Subcutaneous abdominal adipose tissue (tissue), 5 donors: ENCODE results near the gene RPA3.

Experiments
- H3K27ac ChIP-seq: one replicate; pipeline ENCODE4 v1.7.0; 2013; ENCODE audit warnings: low read depth, mild to moderate bottlenecking, inconsistent platforms, low read length, moderate library complexity
- H3K27me3 ChIP-seq, 5 donors: one replicate each; pipeline ENCODE4 v1.7.0; 2013; ENCODE audit warnings: low read length in 5 of 5, inconsistent platforms in 1 of 5; ENCODE audit not compliant: control insufficient read depth in 5 of 5, insufficient read depth in 4 of 5
- H3K36me3 ChIP-seq, 5 donors: one replicate each; pipeline ENCODE4 v1.7.0; 2013; ENCODE audit warnings: low read length in 5 of 5; ENCODE audit not compliant: control insufficient read depth in 5 of 5, insufficient read depth in 5 of 5
- H3K4me1 ChIP-seq, 5 donors: one replicate each; pipeline ENCODE4 v1.7.0; 2013; ENCODE audit warnings: low read length in 5 of 5, mild to moderate bottlenecking in 3 of 5, moderate library complexity in 1 of 5; ENCODE audit not compliant: control insufficient read depth in 5 of 5, insufficient read depth in 5 of 5
- H3K4me3 ChIP-seq, 5 donors: one replicate each; pipeline ENCODE4 v1.7.0; 2013; ENCODE audit warnings: low read length in 5 of 5, low read depth in 1 of 5
- H3K9ac ChIP-seq, 5 donors: one replicate each; pipeline ENCODE4 v1.7.0; 2013; ENCODE audit warnings: low read length in 5 of 5, mild to moderate bottlenecking in 4 of 5, moderate library complexity in 3 of 5
- H3K9me3 ChIP-seq, 5 donors: one replicate each; pipeline ENCODE4 v1.7.0; 2013; ENCODE audit warnings: low read length in 5 of 5; ENCODE audit not compliant: control insufficient read depth in 5 of 5
- donor health status: healthy.
- donor health status: healthy.
- donor health status: healthy.
- donor health status: healthy.
- donor health status: healthy.

RPA3 gene

GRCh38 chr7:7718492-7718891 is at the start of gene RPA3:
TSS of gene RPA3 (minus strand) at chr7:7718607. CDS start at chr7:7640418, 78,189 bp downstream.
- H3K4me1 ChIP-seq = peaks cover 0 to 3% (median 0%) of the 10 kb centered on the region in 5 donors
- H3K27me3 ChIP-seq = no peaks in the 10 kb centered on the region
- H3K36me3 ChIP-seq = peaks cover 0 to 3% (median 0%) of the 10 kb centered on the region in 5 donors
- H3K4me3 ChIP-seq = no peak within 1 kb of the TSS
- H3K27ac ChIP-seq = no peak within 1 kb of the TSS
- no peak within 1 kb of the TSS for H3K9ac ChIP-seq
- H3K9me3 ChIP-seq = no peaks in the 10 kb centered on the region

- H3K9ac ChIP-seq = no peak overlapping the region
Measured at GRCh38 chr7:7766671-7767070, 48.3 kb upstream of the RPA3 start.

GRCh38 chr7:7765422-7765821 is 47.0 kb upstream of the RPA3 start:
- H3K9me3 ChIP-seq = no peaks in the 10 kb centered on the region
- H3K4me1 ChIP-seq = peaks cover 0 to 26% (median 19%) of the 10 kb centered on the region in 5 donors
- H3K4me3 ChIP-seq = no peak overlapping the region
- H3K27ac ChIP-seq = no peak overlapping the region
- no peaks in the 10 kb centered on the region for H3K27me3 ChIP-seq
- H3K36me3 ChIP-seq = no peaks in the 10 kb centered on the region
- no peak overlapping the region for H3K9ac ChIP-seq

More at GRCh38 chr7:7766671-7767070, 48.3 kb upstream of the RPA3 start:
- Histone ChIP-seq H3K9me3 (no peaks in the 10 kb centered on the region), H3K36me3 (no peaks in the 10 kb centered on the region), H3K4me1 (peaks cover 0 to 22% (median 15%) of the 10 kb centered on the region in 5 donors), H3K27ac (no peak overlapping the region), H3K4me3 (no peak overlapping the region), H3K27me3 (no peaks in the 10 kb centered on the region)

GRCh38 chr7:7764520-7765396 is 46.4 kb upstream of the RPA3 start:
- Histone ChIP-seq H3K4me1 (peaks cover 0 to 26% (median 19%) of the 10 kb centered on the region in 5 donors), H3K9me3 (no peaks in the 10 kb centered on the region), H3K36me3 (no peaks in the 10 kb centered on the region), H3K27me3 (no peaks in the 10 kb centered on the region), H3K9ac (no peak overlapping the region), H3K4me3 (no peak overlapping the region), H3K27ac (no peak overlapping the region)

GRCh38 chr7:7761974-7762779 is 43.8 kb upstream of the RPA3 start:
- Histone ChIP-seq H3K9me3 (no peaks in the 10 kb centered on the region), H3K9ac (peak overlapping the region; percentile 40 to 68 (median 67)), H3K4me1 (peaks cover 0 to 22% (median 16%) of the 10 kb centered on the region in 5 donors), H3K4me3 (peak overlapping the region; percentile 56 to 76 (median 74)), H3K27ac (peak overlapping the region; percentile 73), H3K36me3 (no peaks in the 10 kb centered on the region), H3K27me3 (no peaks in the 10 kb centered on the region)

- Histone ChIP-seq H3K9ac (peak overlapping the region; percentile 40 to 68 (median 67)), H3K27ac (peak overlapping the region; percentile 73), H3K4me3 (peak overlapping the region; percentile 56 to 76 (median 74))
Measured at GRCh38 chr7:7761340-7761973, 43.0 kb upstream of the RPA3 start.

GRCh38 chr7:7757576-7757975 is 39.2 kb upstream of the RPA3 start:
- Histone ChIP-seq H3K27me3 (no peaks in the 10 kb centered on the region), H3K4me1 (peaks cover 0 to 13% (median 11%) of the 10 kb centered on the region in 5 donors), H3K4me3 (no peak overlapping the region), H3K9ac (no peak overlapping the region), H3K9me3 (no peaks in the 10 kb centered on the region), H3K36me3 (no peaks in the 10 kb centered on the region), H3K27ac (no peak overlapping the region)

More at GRCh38 chr7:7761340-7761973, 43.0 kb upstream of the RPA3 start:
- H3K9me3 ChIP-seq = no peaks in the 10 kb centered on the region
- no peaks in the 10 kb centered on the region for H3K36me3 ChIP-seq
- peaks cover 0 to 18% (median 13%) of the 10 kb centered on the region in 5 donors for H3K4me1 ChIP-seq
- H3K27me3 ChIP-seq = no peaks in the 10 kb centered on the region

GRCh38 chr7:7756577-7756976 is 38.2 kb upstream of the RPA3 start:
- Histone ChIP-seq H3K36me3 (no peaks in the 10 kb centered on the region), H3K9me3 (no peaks in the 10 kb centered on the region), H3K27me3 (no peaks in the 10 kb centered on the region), H3K27ac (no peak overlapping the region), H3K4me1 (peaks cover 0 to 6% (median 4%) of the 10 kb centered on the region in 5 donors), H3K9ac (no peak overlapping the region), H3K4me3 (no peak overlapping the region)

GRCh38 chr7:7751243-7752092 is 33.1 kb upstream of the RPA3 start:
- H3K9me3 ChIP-seq = no peaks in the 10 kb centered on the region
- no peak overlapping the region for H3K27ac ChIP-seq
- no peak overlapping the region for H3K4me3 ChIP-seq
- peak overlapping the region in 1 of 5 donors; percentile 17 for H3K9ac ChIP-seq
- H3K36me3 ChIP-seq = no peaks in the 10 kb centered on the region
- peaks cover 0 to 9% (median 5%) of the 10 kb centered on the region in 5 donors for H3K4me1 ChIP-seq
- no peaks in the 10 kb centered on the region for H3K27me3 ChIP-seq
